Measurements from ENCODE around the gene MAPKBP1.

Gene MAPKBP1

GRCh38 chr15:41874736-41875135 lies 100.5 kb downstream of the MAPKBP1 start:
- DNase-seq, result no peak

DNA sequence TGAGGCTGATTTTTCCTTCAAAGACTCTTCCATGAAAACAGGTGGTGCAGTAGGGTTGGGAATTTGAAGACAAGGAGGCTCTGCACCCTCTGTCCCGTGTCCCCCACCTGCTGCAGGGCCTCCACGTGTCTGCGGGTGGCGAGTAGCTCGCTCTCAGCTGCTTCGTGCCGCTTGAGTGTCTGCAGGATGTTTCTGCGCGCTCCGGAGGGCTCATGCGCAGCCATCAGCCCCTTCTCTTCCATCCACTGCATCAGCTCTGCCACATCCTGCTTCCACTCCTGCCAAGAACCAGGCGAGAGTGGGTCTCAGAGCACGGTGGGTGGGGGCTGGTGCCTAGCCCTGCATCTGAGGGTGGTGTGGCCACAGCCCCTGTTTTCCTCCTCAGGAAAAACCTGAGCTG lies 101.7 kb downstream of the MAPKBP1 start:
- no peak for DNase-seq

DNA sequence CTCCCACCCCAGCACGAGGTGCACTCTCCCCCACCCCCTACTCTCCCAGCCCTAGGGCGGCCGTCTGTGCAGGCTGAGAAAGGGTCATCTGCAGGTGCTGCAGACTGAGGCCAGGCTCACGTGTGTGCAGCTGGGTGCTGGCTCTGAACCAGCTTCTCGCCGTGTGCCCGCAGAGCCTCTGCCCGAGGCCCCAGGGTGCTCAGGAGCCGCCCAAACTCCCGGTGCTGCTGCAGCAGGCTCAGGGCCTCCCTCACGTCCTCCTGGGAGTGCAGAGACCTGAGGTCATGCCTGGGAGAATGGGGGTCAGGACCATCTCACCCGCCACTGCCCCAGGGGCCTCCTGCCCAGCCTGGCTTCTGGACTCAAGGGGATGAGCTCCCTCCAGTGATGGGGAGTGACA lies 102.4 kb downstream of the MAPKBP1 start:
- no peak for DNase-seq
